H1 (cell line): ENCODE measurements around the gene MPST.

Experiments used
- POLR2AphosphoS5 ChIP-seq: IDR thresholded peaks from 2 replicates; pipeline ENCODE4 v1.6.1; 2011; ENCODE audit warnings: low read depth, low read length
- SP1 ChIP-seq: IDR thresholded peaks from 2 replicates; pipeline ENCODE4 v1.6.1; 2011; ENCODE audit warnings: low read depth, low read length
- ZNF274 ChIP-seq: IDR thresholded peaks from 2 replicates; pipeline ENCODE4 v1.7.0; 2012; ENCODE audit warnings: low read length, borderline replicate concordance; ENCODE audit errors: extremely low read depth
- TF ChIP-seq, protein P1 (sequence below), 3 experiments: IDR thresholded peaks; 1 replicate in 2 of 3; 2 replicates in 1 of 3; pipeline versions ENCODE4 v1.5.1 to v1.6.1; 2011; ENCODE audit warnings: low read length in 3 of 3, mild to moderate bottlenecking in 3 of 3, inconsistent platforms in 2 of 3, low read depth in 1 of 3, moderate library complexity in 1 of 3; ENCODE audit not compliant: insufficient read depth in 1 of 3; ENCODE audit errors: control extremely low read depth in 1 of 3

DNA sequence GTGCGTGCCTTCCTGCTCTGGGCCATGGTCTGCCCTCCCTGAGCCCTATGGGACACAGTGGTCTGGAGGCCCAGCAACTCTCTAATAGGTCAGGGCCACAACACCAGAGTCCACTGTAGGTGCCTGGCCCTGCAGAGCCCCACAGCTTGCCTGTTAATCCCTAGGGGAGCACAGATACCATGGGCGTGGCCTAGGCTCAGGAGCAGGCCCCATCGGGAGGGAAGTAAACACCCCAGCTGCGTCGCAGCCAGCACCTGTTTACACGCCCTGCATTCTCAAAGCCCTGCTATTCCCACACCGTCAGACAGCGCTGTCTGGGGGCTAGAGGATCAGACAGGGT is 34.5 kb downstream of the MPST start:
- TF ChIP-seq POLR2AphosphoS5 (no peak), SP1 (no peak), ZNF274 (no peak)
- TF ChIP-seq, protein P1, sequence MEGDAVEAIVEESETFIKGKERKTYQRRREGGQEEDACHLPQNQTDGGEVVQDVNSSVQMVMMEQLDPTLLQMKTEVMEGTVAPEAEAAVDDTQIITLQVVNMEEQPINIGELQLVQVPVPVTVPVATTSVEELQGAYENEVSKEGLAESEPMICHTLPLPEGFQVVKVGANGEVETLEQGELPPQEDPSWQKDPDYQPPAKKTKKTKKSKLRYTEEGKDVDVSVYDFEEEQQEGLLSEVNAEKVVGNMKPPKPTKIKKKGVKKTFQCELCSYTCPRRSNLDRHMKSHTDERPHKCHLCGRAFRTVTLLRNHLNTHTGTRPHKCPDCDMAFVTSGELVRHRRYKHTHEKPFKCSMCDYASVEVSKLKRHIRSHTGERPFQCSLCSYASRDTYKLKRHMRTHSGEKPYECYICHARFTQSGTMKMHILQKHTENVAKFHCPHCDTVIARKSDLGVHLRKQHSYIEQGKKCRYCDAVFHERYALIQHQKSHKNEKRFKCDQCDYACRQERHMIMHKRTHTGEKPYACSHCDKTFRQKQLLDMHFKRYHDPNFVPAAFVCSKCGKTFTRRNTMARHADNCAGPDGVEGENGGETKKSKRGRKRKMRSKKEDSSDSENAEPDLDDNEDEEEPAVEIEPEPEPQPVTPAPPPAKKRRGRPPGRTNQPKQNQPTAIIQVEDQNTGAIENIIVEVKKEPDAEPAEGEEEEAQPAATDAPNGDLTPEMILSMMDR (IDR thresholded peaks at IDR 0.05; ENCODE audit: control extremely low read depth in 1 of 3, insufficient read depth in 1 of 3, low read depth in 1 of 3, low read length in 3 of 3): no peak
